A673 (cell line): ENCODE results near the gene FAM32A. TPM values are rescaled to one million over a fixed set of nuclear protein-coding genes. Genes with fewer than 3 reads are reported as not detected.

Experiments used
- BruUV-seq: library from RNA; stranded (reverse); fragments of 400-500 nt; replicated peaks from 2 replicates; lab custom pipeline; 2021; lab: Mats Ljungman, UMichigan
- CTCF ChIA-PET: fragments of 300-600 bp; sonication (Branson Sonifier 250); formaldehyde crosslinking; loops from one replicate; lab custom pipeline; 2022; ENCODE audit warnings: antibody characterized with exemption; lab: Charles Lee
- POLR2A ChIA-PET: fragments of 300-600 bp; sonication (Branson Sonifier 250); formaldehyde crosslinking; loops from one replicate; lab custom pipeline; 2022; ENCODE audit warnings: antibody characterized with exemption; ENCODE audit not compliant: low non-redundant PET; lab: Charles Lee
- DNase-seq: peaks from one replicate; pipeline ENCODE4 v3.0.0-alpha.2; 2015; ENCODE audit warnings: low spot score
- H3K27ac ChIP-seq: fragments of 200-600 bp; sonication (generic); 2 replicates; pipeline ENCODE4 v1.5.1; 2016; ENCODE audit warnings: mixed run types, low read depth, mild to moderate bottlenecking, mixed read lengths, antibody characterized with exemption, low read length; ENCODE audit not compliant: poor library complexity, severe bottlenecking
- H3K27me3 ChIP-seq: fragments of 200-600 bp; sonication (generic); replicated peaks from 2 replicates; pipeline ENCODE4 v1.6.1; 2017; ENCODE audit warnings: mixed run types, low read depth, mild to moderate bottlenecking, mixed read lengths, antibody characterized with exemption, low read length; ENCODE audit not compliant: insufficient read depth, poor library complexity
- H3K36me3 ChIP-seq: fragments of 200-600 bp; sonication (generic); 2 replicates; pipeline ENCODE4 v1.6.1; 2016; ENCODE audit warnings: mixed run types, mild to moderate bottlenecking, mixed read lengths, antibody characterized with exemption, low read length; ENCODE audit not compliant: insufficient read depth, poor library complexity, severe bottlenecking
- H3K4me1 ChIP-seq: fragments of 200-600 bp; sonication (generic); 2 replicates; pipeline ENCODE4 v1.6.1; 2017; ENCODE audit warnings: mixed run types, mild to moderate bottlenecking, mixed read lengths, antibody characterized with exemption, low read length; ENCODE audit not compliant: insufficient read depth, poor library complexity, severe bottlenecking
- H3K4me3 ChIP-seq: fragments of 200-600 bp; sonication (generic); 2 replicates; pipeline ENCODE4 v1.5.1; 2016; ENCODE audit warnings: low read depth, mixed run types, mild to moderate bottlenecking, mixed read lengths, low read length; ENCODE audit not compliant: poor library complexity, severe bottlenecking
- H3K9me3 ChIP-seq: fragments of 200-600 bp; sonication (generic); 2 replicates; pipeline ENCODE4 v1.6.1; 2016; ENCODE audit warnings: mixed run types, low read depth, mild to moderate bottlenecking, mixed read lengths, antibody characterized with exemption, low read length; ENCODE audit not compliant: poor library complexity, severe bottlenecking
- EZH2 ChIP-seq: fragments of 200-600 bp; sonication (generic); IDR thresholded peaks from 2 replicates; pipeline ENCODE4 v1.6.1; 2017; ENCODE audit warnings: borderline replicate concordance, low read depth, mild to moderate bottlenecking, mixed read lengths, antibody characterized with exemption, low read length; ENCODE audit not compliant: poor library complexity, severe bottlenecking
- intact Hi-C: fragments of 100-400 bp; cut with micrococcal nuclease; formaldehyde crosslinking; loops from one replicate; pipeline ENCODE4 v1.10.0; 2022; ENCODE audit not compliant: unreplicated experiment
- total RNA-seq: library from RNA; stranded (reverse); gene quantifications from 2 replicates; pipeline ENCODE4 v1.2.3, GENCODE V29; 2021
- TF ChIP-seq, protein P1 (sequence below): fragments of 300-800, 200-600 bp; sonication (generic); conservative IDR thresholded peaks from 2 replicates; pipeline ENCODE4 v1.5.1; 2017; ENCODE audit warnings: low read depth, mild to moderate bottlenecking, antibody characterized with exemption, low read length, moderate library complexity, mixed read lengths

FAM32A gene
- total RNA-seq, 1 experiment from 2014 or later = 93.2 TPM

DNA sequence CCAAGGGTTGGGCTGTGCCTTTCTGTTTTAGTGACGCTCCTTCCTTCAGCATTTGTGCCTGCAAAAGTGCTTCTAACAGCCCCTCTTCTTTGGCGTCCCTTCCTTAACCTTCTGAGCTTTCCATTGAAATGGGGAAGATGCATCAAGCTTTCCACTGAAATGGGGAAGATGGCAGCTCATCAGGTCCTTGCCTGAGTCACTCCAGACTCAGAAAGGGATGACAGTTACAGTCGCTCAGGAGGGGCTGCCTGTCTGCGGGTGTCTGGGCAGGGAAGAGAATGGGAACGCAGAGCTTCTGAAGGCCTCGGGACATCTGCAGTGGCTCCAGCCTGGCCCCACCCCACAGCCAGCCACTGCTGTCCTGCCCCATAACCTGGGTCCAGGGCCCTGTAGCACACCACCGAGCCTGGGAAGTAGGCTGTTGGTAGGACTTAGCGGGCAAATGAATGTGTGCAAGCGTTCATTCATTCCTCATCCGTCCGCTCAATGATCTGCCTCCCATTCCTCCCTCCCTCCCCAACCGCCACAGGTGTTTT is 22.3 kb downstream of the FAM32A start:
- no peak for TF ChIP-seq EZH2
- TF ChIP-seq, protein P1, sequence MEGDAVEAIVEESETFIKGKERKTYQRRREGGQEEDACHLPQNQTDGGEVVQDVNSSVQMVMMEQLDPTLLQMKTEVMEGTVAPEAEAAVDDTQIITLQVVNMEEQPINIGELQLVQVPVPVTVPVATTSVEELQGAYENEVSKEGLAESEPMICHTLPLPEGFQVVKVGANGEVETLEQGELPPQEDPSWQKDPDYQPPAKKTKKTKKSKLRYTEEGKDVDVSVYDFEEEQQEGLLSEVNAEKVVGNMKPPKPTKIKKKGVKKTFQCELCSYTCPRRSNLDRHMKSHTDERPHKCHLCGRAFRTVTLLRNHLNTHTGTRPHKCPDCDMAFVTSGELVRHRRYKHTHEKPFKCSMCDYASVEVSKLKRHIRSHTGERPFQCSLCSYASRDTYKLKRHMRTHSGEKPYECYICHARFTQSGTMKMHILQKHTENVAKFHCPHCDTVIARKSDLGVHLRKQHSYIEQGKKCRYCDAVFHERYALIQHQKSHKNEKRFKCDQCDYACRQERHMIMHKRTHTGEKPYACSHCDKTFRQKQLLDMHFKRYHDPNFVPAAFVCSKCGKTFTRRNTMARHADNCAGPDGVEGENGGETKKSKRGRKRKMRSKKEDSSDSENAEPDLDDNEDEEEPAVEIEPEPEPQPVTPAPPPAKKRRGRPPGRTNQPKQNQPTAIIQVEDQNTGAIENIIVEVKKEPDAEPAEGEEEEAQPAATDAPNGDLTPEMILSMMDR = no peak
- Histone ChIP-seq H3K27me3 (no peaks in the 10 kb centered on the region), H3K36me3 (peaks cover 29% of the 10 kb centered on the region)

DNA sequence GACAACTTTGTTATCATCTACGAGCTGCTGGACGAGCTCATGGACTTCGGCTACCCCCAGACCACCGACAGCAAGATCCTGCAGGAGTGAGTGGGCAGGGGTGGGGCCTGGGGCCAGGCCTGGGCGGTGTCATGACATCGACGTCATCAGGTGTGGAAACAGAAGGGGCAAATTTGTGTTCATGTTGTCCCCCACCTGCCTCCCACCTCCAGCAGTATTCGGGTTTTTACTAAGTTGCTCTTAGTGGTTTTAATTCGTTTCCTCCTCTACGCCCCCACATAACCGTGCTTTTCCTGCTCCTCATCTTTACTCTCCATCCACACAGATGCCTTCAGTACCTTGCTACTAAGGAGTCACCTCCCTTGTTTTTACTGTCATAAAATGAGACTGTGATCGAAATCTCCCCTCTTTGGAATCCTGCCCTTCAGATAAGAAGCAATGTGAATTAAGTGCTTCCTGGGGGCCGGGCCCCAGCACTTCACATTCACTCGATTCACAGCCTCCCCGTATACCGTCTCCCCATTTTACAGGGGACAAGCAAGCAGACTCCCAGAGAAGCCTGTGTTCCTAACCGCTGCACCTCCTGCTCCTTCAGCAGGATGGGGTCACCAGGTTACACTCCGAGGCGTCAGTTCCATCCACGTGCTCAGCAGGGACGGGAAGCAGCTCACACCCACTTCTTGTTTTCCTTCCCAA is 23.0 kb downstream of the FAM32A start:
- H3K4me3 ChIP-seq = no peak overlapping the region
- TF ChIP-seq, protein P1 = no peak
- no peak for TF ChIP-seq EZH2
- peaks cover 23% of the 10 kb centered on the region for H3K36me3 ChIP-seq
- intact Hi-C loops = no loop called here
- H3K27me3 ChIP-seq = no peaks in the 10 kb centered on the region
- POLR2A ChIA-PET = interaction anchor here (0.6 kb wide), 1 partner anchor 19 kb away, joined by 3 read pairs; no protein-coding TSS in a partner anchor
- CTCF ChIA-PET = no interaction called here
- H3K9me3 ChIP-seq = no peaks in the 10 kb centered on the region
- H3K27ac ChIP-seq = no peak overlapping the region
- no peaks in the 10 kb centered on the region for H3K4me1 ChIP-seq
- DNase-seq = no peak
- BruUV-seq = no TSS peak

More for the DNA sequence above, 22.3 kb downstream of the FAM32A start:
- POLR2A ChIA-PET = interaction anchor here (0.6 kb wide), 1 partner anchor 20 kb away, joined by 3 read pairs; no protein-coding TSS in a partner anchor
- Histone ChIP-seq H3K4me3 (no peak overlapping the region), H3K27ac (no peak overlapping the region), H3K4me1 (no peaks in the 10 kb centered on the region), H3K9me3 (no peaks in the 10 kb centered on the region)
- DNase-seq = no peak
- CTCF ChIA-PET = no interaction called here
- no TSS peak for BruUV-seq
- intact Hi-C loops = no loop called here

DNA sequence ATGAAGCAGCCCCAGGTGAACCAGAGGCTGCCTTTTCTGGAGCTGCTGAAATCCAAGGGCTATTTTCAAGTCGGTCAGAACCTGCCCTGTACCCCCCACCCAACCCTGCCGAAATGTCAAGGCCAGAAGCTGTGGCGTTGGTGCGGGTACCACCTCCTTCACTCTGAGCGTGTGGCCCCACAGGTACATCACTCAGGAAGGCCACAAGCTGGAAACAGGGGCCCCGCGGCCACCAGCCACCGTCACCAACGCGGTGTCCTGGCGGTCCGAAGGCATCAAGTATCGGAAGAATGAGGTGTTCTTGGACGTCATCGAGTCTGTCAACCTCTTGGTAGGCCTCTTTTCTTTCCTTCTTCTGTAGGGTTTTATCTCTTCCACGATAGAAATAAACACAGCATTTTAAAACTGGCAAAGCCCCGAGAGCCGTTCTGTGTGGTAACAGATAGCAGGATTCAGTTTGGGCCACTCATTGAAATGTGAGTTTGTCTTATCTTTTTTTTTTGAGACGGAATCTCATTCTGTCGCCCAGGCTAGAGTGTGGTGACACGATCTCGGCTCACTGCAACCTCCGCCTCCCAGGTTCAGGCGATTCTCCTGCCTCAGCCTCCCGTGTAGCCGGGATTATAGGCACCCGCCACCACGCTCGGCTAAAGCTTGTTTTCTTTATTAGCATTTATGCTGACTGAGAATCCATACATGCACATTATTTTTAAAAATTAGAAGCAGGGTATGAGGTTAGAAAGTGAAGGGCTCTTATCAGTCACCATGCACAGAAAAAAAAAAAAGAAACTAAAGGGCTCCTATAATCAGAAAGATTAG is 23.8 kb downstream of the FAM32A start:
- no TSS peak for BruUV-seq
- Histone ChIP-seq H3K4me3 (no peak overlapping the region), H3K27ac (no peak overlapping the region), H3K9me3 (no peaks in the 10 kb centered on the region), H3K27me3 (no peaks in the 10 kb centered on the region), H3K4me1 (no peaks in the 10 kb centered on the region), H3K36me3 (peaks cover 21% of the 10 kb centered on the region)
- TF ChIP-seq, protein P1 = no peak
- TF ChIP-seq EZH2 = no peak
- POLR2A ChIA-PET = no interaction called here
- intact Hi-C loops = no loop called here
- no peak for DNase-seq
- CTCF ChIA-PET = interaction anchor here (0.6 kb wide), 1 partner anchor 483 kb away, joined by 4 read pairs; no protein-coding TSS in a partner anchor
